ENCODE measurements around the gene STK11IP.

The STK11IP gene

GRCh38 chr2:219597552-219598307, at the start of gene STK11IP:
TSS of gene STK11IP (plus strand) at chr2:219597857. CDS start at chr2:219598120, 263 bp downstream.
- DNase-seq (ENCODE audit: insufficient read length, low spot score) = peak; percentile 93
- peak; percentile 97 for FAIRE-seq

- DNase-seq (ENCODE audit: insufficient read length, low spot score) (no peak), FAIRE-seq (no peak)
These were observed 48.7 kb upstream of the STK11IP start for GRCh38 chr2:219548990-219549389.

GRCh38 chr2:219549619-219550018, 48.0 kb upstream of the STK11IP start:
- no peak for FAIRE-seq
- no peak for DNase-seq (ENCODE audit: insufficient read length, low spot score)

- no peak for FAIRE-seq
These were observed 45.9 kb upstream of the STK11IP start for GRCh38 chr2:219551441-219552381.

GRCh38 chr2:219552382-219553167, 45.1 kb upstream of the STK11IP start:
- DNase-seq (ENCODE audit: insufficient read length, low spot score) (peak; percentile 96), FAIRE-seq (peak; percentile 57)

More at GRCh38 chr2:219551441-219552381, 45.9 kb upstream of the STK11IP start:
- DNase-seq (ENCODE audit: insufficient read length, low spot score) = no peak

- DNase-seq (ENCODE audit: insufficient read length, low spot score) (no peak), FAIRE-seq (no peak)
These were observed 44.6 kb upstream of the STK11IP start for GRCh38 chr2:219553168-219553417.

GRCh38 chr2:219553463-219553963, 44.1 kb upstream of the STK11IP start:
- no peak for DNase-seq (ENCODE audit: insufficient read length, low spot score)
- no peak for FAIRE-seq

GRCh38 chr2:219554350-219554749, 43.3 kb upstream of the STK11IP start:
- FAIRE-seq = no peak
- DNase-seq (ENCODE audit: insufficient read length, low spot score) = no peak

- DNase-seq (ENCODE audit: insufficient read length, low spot score) = no peak
- no peak for FAIRE-seq
These were observed 41.7 kb upstream of the STK11IP start for GRCh38 chr2:219555956-219556355.

- FAIRE-seq (no peak), DNase-seq (ENCODE audit: insufficient read length, low spot score) (no peak)
These were observed 41.2 kb upstream of the STK11IP start for GRCh38 chr2:219556413-219556812.

- no peak for FAIRE-seq
- DNase-seq (ENCODE audit: insufficient read length, low spot score) = no peak
These were observed 40.3 kb upstream of the STK11IP start for GRCh38 chr2:219557320-219557719.

GRCh38 chr2:219557791-219558785, 39.6 kb upstream of the STK11IP start:
- DNase-seq (ENCODE audit: insufficient read length, low spot score) = no peak
- FAIRE-seq = no peak

GRCh38 chr2:219559156-219559915, 38.3 kb upstream of the STK11IP start:
- DNase-seq (ENCODE audit: insufficient read length, low spot score) = no peak
- FAIRE-seq = no peak

GRCh38 chr2:219560037-219560892, 37.4 kb upstream of the STK11IP start:
- peak; percentile 65 for DNase-seq (ENCODE audit: insufficient read length, low spot score)
- no peak for FAIRE-seq

GRCh38 chr2:219560893-219561178, 36.8 kb upstream of the STK11IP start:
- no peak for FAIRE-seq
- DNase-seq (ENCODE audit: insufficient read length, low spot score) = no peak

GRCh38 chr2:219561179-219562048, 36.2 kb upstream of the STK11IP start:
- no peak for FAIRE-seq
- DNase-seq (ENCODE audit: insufficient read length, low spot score) = no peak

All from GM19239 (cell line).